Measurements from ENCODE around the gene HECTD2. TPM values are rescaled to one million over a fixed set of nuclear protein-coding genes. Genes with fewer than 3 reads are reported as not detected.

Gene HECTD2
- total and polyA plus RNA-seq, 3 experiments from 2014 or later = 1.1 to 9.2 (median 8.1) TPM

DNA sequence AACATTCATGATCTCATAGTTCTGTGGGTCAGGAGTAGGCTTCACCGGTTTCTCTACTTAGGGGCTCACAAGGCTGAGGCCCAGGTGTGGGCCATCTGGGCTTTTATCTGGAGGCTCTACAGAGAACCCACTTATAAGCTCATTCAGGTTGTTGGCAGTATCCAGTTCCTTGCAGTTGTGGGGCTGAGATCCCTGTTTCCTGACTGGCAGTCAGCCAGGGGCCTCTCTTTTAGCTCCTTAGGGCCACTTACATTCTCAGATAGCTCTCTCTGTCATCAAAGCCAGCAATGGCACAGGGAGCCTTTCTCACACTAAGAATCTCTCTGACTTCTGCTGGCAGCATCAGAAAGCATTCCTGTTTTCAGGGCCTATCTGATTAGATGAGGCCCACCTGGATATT is 18.2 kb upstream of the HECTD2 start:
- Histone ChIP-seq H3K27me3 (ENCODE audit: insufficient read depth, low read length, poor library complexity, severe bottlenecking) (no peaks in the 10 kb centered on the region), H3K9me3 (ENCODE audit: low read length) (no peaks in the 10 kb centered on the region), H3K36me3 (ENCODE audit: insufficient read depth, low read length) (no peaks in the 10 kb centered on the region), H3K27ac (ENCODE audit: low read depth, low read length) (no peak overlapping the region), H3K4me3 (ENCODE audit: low read length) (no peak overlapping the region), H3K4me1 (ENCODE audit: insufficient read depth, low read length) (peaks cover 5% of the 10 kb centered on the region)
- peaks cover 4 to 10% (median 8%) of the 10 kb centered on the region in 3 donors for H3K4me1 Mint-ChIP-seq
- H3K36me3 Mint-ChIP-seq = no peaks in the 10 kb centered on the region
- H3K27me3 Mint-ChIP-seq = peaks cover 9 to 30% of the 10 kb centered on the region in 2 donors
- H3K27ac Mint-ChIP-seq = no peak overlapping the region
- DNase-seq = no peak
- H3K9me3 Mint-ChIP-seq = no peaks in the 10 kb centered on the region
- ChIA-PET POLR2A (no interaction called here), CTCF (interaction anchor here (1.0 to 2.2 kb wide), 4 partner anchors 10 to 244 kb away, joined by 3 to 5 read pairs (median 4); no protein-coding TSS in a partner anchor)
- no peak overlapping the region for H3K4me3 Mint-ChIP-seq

DNA sequence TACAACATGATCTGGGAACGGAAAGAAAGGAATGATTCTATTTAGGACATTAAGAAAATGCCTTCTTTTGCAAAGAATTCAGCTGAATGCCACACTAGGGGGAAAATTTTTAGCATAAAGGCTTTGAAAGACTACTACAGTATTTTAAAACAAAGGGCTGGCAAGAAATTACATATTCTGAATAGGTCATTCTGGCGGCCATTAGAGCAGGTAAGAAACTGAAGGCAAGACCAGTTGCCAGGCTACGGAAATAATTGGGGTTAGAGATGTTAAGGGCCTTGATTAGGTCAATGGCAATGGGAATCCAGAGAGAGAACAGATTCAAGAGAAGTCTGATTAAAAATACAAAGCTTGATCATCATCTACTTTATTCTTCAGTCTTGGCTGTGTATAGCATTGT is 3.8 kb upstream of the HECTD2 start:
- Histone ChIP-seq H3K9me3 (ENCODE audit: low read length) (no peaks in the 10 kb centered on the region), H3K4me1 (ENCODE audit: insufficient read depth, low read length) (peaks cover 7% of the 10 kb centered on the region), H3K27ac (ENCODE audit: low read depth, low read length) (no peak overlapping the region), H3K36me3 (ENCODE audit: insufficient read depth, low read length) (no peaks in the 10 kb centered on the region), H3K27me3 (ENCODE audit: insufficient read depth, low read length, poor library complexity, severe bottlenecking) (no peaks in the 10 kb centered on the region), H3K4me3 (ENCODE audit: low read length) (no peak overlapping the region)
- Mint-ChIP-seq H3K27me3 (peaks cover 0 to 1% of the 10 kb centered on the region in 2 donors), H3K9me3 (no peaks in the 10 kb centered on the region), H3K36me3 (peaks cover 0 to 7% (median 0%) of the 10 kb centered on the region in 3 donors), H3K27ac (no peak overlapping the region), H3K4me3 (peak overlapping the region in 1 of 7 donors; percentile 66), H3K4me1 (peaks cover 13 to 14% (median 13%) of the 10 kb centered on the region in 3 donors)
- DNase-seq = no peak
- POLR2A ChIA-PET = no interaction called here
- CTCF ChIA-PET = no interaction called here

DNA sequence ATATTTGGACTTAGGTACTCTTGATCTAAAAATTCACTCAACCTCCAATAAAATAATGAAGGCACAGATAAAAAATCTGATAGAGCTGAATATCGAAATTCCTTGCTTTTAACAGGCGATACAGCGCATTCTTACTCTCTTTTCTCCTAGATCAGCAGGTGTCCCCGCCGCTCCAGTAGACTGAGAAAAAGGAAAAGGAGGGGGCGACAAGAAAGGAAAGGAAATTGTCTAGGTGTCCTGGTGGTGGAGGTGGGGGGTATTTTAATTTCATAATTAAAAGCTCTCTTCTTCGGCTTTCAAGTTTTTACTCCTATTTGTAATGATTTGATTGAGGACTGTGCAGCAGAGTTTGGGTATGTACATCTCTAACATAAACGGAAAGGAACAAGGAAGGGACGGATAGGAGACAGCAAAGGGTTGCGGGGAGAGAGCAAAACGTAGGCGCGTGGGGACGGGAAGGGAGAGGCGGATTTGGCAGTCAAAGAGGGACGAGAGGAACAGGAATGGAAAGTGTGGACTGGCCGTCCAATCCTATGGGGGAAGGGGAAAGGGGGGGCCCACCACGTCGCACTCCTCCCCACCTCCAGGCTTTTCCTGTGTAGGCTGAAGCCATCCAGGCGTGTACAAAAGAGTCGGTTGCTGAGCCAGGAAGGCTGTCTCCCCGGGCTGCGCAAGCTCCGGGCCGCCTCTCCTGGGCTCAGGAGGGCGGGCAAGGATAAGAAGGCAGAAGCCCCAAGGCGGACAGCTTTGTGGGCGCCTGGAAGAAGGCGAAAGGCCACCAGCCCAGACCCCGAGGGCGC is 875 bp upstream of the HECTD2 start:
- DNase-seq = peak in 4 of 5 donors; percentile 10 to 66 (median 19)
- Histone ChIP-seq H3K27ac (ENCODE audit: low read depth, low read length) (peak overlapping the region; percentile 95), H3K9me3 (ENCODE audit: low read length) (no peaks in the 10 kb centered on the region), H3K36me3 (ENCODE audit: insufficient read depth, low read length) (no peaks in the 10 kb centered on the region), H3K4me3 (ENCODE audit: low read length) (peak overlapping the region; percentile 85), H3K4me1 (ENCODE audit: insufficient read depth, low read length) (peaks cover 7% of the 10 kb centered on the region), H3K27me3 (ENCODE audit: insufficient read depth, low read length, poor library complexity, severe bottlenecking) (no peaks in the 10 kb centered on the region)
- Mint-ChIP-seq H3K9me3 (no peaks in the 10 kb centered on the region), H3K36me3 (peaks cover 0 to 7% (median 0%) of the 10 kb centered on the region in 3 donors), H3K27ac (peak overlapping the region; percentile 79 to 99 (median 94)), H3K27me3 (peaks cover 0 to 1% of the 10 kb centered on the region in 2 donors), H3K4me1 (peaks cover 15 to 18% (median 16%) of the 10 kb centered on the region in 3 donors), H3K4me3 (peak overlapping the region; percentile 81 to 96 (median 88))
- CTCF ChIA-PET = interaction anchor here (0.9 to 1.3 kb wide), 3 partner anchors 12 to 389 kb away, joined by 3 to 4 read pairs (median 3); partner anchors contain the start of gene TNKS2
- POLR2A ChIA-PET = interaction anchor here (0.7 to 1.1 kb wide), 4 partner anchors 15 to 504 kb away, joined by 3 to 6 read pairs (median 4); no protein-coding TSS in a partner anchor

DNA sequence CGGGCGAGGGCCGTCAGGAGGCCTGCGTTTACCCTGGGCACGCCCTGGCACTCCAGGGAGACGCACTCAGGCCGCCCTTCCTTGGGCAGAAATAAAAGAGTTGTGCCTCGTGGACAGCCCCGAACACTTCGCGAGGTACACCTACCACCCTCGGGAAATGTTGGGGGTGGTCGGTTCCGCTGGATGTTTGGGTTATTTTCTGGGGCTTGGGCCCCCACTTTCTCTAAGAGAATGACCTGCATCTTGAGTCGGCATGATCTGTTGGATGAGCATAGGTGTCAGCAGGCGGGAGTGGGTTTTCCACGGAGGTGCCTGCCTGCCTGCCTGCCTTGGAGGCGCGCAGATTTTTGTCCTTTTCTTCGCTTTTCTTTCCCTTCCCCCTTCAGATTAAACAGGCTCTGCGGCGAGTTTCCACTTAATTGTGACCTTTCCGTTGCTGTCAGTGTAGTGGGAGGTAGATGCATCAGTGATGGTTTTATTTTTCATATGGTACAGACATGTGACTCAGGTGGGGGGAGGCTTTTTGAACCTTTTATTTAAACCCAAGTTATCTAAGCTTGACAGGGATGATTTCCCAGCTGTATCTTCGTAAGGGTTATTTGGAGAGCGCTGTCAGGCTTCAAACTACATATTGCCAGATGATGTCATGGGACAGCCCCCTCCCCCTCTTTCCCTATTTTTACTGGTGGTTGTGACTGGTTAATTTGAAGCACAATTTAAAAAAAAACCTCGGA is 661 bp downstream of the HECTD2 start:
- Mint-ChIP-seq H3K36me3 (peaks cover 0 to 7% (median 0%) of the 10 kb centered on the region in 3 donors), H3K27ac (peak overlapping the region; percentile 78 to 97 (median 90)), H3K9me3 (no peaks in the 10 kb centered on the region), H3K4me3 (peak overlapping the region; percentile 85 to 95 (median 89)), H3K4me1 (peaks cover 19 to 24% (median 21%) of the 10 kb centered on the region in 3 donors), H3K27me3 (no peaks in the 10 kb centered on the region)
- no peaks in the 10 kb centered on the region for H3K36me3 ChIP-seq (ENCODE audit: insufficient read depth, low read length)
- ChIA-PET CTCF (interaction anchor here (0.9 to 1.4 kb wide), 4 partner anchors 21 to 513 kb away, joined by 3 to 7 read pairs (median 4); no protein-coding TSS in a partner anchor), POLR2A (interaction anchor here (0.5 kb wide), 1 partner anchor 493 kb away, joined by 6 read pairs; no protein-coding TSS in a partner anchor)
- H3K4me1 ChIP-seq (ENCODE audit: insufficient read depth, low read length) = peaks cover 7% of the 10 kb centered on the region
- H3K9me3 ChIP-seq (ENCODE audit: low read length) = no peaks in the 10 kb centered on the region
- no peak for DNase-seq
- H3K4me3 ChIP-seq (ENCODE audit: low read length) = peak overlapping the region; percentile 29
- no peaks in the 10 kb centered on the region for H3K27me3 ChIP-seq (ENCODE audit: insufficient read depth, low read length, poor library complexity, severe bottlenecking)
- peak overlapping the region; percentile 51 for H3K27ac ChIP-seq (ENCODE audit: low read depth, low read length)

DNA sequence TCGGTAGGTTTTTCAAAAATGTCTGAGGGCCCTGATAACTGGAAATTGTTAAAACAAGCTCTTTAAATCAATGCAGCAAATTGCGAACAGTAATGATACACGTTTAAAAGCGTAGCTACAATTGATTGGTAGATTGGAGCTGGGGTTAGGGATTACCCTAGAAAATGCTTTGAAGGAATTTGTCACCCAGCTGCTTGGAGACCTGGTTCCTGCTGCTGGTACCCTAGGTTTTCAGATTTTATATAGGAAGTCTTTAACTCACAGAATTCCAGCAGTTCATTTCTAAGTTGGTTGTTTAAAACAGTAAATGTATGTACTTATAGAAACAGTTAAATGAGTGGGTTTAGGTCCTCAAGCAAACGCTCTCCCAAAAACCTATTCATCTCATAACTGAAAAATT is 1.5 kb downstream of the HECTD2 start:
- H3K9me3 Mint-ChIP-seq = no peaks in the 10 kb centered on the region
- peaks cover 24 to 30% (median 28%) of the 10 kb centered on the region in 3 donors for H3K4me1 Mint-ChIP-seq
- ChIA-PET CTCF (interaction anchor here (0.9 to 1.4 kb wide), 4 partner anchors 22 to 512 kb away, joined by 3 to 7 read pairs (median 4); no protein-coding TSS in a partner anchor), POLR2A (no interaction called here)
- no peaks in the 10 kb centered on the region for H3K27me3 ChIP-seq (ENCODE audit: insufficient read depth, low read length, poor library complexity, severe bottlenecking)
- no peak overlapping the region for H3K4me3 ChIP-seq (ENCODE audit: low read length)
- no peak overlapping the region for H3K27ac ChIP-seq (ENCODE audit: low read depth, low read length)
- H3K36me3 Mint-ChIP-seq = peaks cover 0 to 7% (median 0%) of the 10 kb centered on the region in 3 donors
- H3K27ac Mint-ChIP-seq = peak overlapping the region in 5 of 8 donors; percentile 5 to 85 (median 36)
- H3K27me3 Mint-ChIP-seq = no peaks in the 10 kb centered on the region
- H3K36me3 ChIP-seq (ENCODE audit: insufficient read depth, low read length) = no peaks in the 10 kb centered on the region
- peak overlapping the region; percentile 85 to 95 (median 89) for H3K4me3 Mint-ChIP-seq
- peaks cover 7% of the 10 kb centered on the region for H3K4me1 ChIP-seq (ENCODE audit: insufficient read depth, low read length)
- no peaks in the 10 kb centered on the region for H3K9me3 ChIP-seq (ENCODE audit: low read length)
- DNase-seq = no peak

DNA sequence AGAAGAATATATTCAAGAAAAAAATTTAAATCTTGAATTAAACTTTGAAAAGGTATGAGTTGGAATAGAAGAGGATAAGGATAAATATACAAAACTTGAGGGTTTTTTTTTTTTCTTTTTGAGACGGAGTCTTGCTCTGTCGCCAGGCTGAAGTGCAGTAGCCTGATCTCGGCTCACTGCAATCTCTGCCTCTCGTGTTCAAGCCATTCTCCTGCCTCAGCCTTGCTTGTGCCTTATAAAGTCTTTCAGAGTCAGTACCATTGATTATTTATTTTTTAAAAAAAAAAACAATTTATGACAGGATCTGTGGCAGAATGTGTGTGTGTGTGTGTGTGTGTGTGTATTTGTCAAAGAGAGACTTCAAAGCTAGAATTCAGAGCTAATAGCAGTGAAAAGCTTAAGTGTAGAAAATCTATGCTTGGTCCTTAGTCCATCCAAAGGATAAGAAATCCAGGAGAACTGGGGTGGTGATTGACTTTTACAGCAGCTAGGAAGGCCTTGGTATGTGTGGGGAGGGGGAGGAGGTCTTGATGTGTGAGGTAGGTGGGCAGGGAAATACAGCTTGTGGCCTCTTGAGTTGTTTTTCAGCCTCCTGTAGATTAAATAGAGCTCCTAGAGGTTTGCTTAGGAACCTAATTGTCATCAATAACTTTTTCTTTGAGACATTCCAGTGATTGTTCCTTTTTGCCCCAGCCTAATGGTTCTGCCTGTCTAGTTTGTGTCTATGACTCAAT is 2.4 kb downstream of the HECTD2 start:
- Mint-ChIP-seq H3K9me3 (no peaks in the 10 kb centered on the region), H3K4me3 (peak overlapping the region in 3 of 7 donors; percentile 3 to 88 (median 23)), H3K27ac (no peak overlapping the region), H3K36me3 (peaks cover 0 to 7% (median 0%) of the 10 kb centered on the region in 3 donors), H3K27me3 (no peaks in the 10 kb centered on the region), H3K4me1 (peaks cover 25 to 32% (median 29%) of the 10 kb centered on the region in 3 donors)
- Histone ChIP-seq H3K27me3 (ENCODE audit: insufficient read depth, low read length, poor library complexity, severe bottlenecking) (no peaks in the 10 kb centered on the region), H3K36me3 (ENCODE audit: insufficient read depth, low read length) (no peaks in the 10 kb centered on the region), H3K9me3 (ENCODE audit: low read length) (no peaks in the 10 kb centered on the region), H3K4me3 (ENCODE audit: low read length) (no peak overlapping the region), H3K27ac (ENCODE audit: low read depth, low read length) (no peak overlapping the region), H3K4me1 (ENCODE audit: insufficient read depth, low read length) (peaks cover 7% of the 10 kb centered on the region)
- ChIA-PET POLR2A (interaction anchor here (0.6 kb wide), 1 partner anchor 286 kb away, joined by 3 read pairs; no protein-coding TSS in a partner anchor), CTCF (interaction anchor here (0.6 kb wide), 1 partner anchor 223 kb away, joined by 3 read pairs; no protein-coding TSS in a partner anchor)
- no peak for DNase-seq

DNA sequence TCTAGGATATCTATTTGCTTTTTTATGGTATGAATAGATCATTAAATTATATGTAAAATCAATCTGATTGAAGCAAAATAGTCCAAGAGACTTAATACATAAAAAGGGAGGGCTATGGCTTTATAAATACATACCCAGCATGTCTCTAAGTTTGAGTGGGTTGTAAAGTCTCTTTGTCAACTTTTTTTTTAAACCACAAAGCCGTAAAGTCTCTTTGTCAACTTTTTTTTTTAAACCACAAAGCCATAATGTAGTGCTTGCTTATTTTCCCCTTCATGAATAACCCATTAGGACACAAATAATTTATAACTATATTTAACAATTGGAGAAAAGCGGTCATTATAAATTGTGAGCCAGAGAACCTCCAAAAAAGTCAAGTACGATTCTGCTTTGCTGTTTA is 5.7 kb downstream of the HECTD2 start:
- ChIA-PET CTCF (no interaction called here), POLR2A (no interaction called here)

More for the DNA sequence above, 5.7 kb downstream of the HECTD2 start:
- Mint-ChIP-seq H3K27me3 (no peaks in the 10 kb centered on the region), H3K27ac (peak overlapping the region in 1 of 8 donors; percentile 26), H3K4me3 (no peak overlapping the region), H3K36me3 (peaks cover 0 to 1% (median 0%) of the 10 kb centered on the region in 3 donors), H3K9me3 (no peaks in the 10 kb centered on the region), H3K4me1 (peaks cover 14 to 24% (median 22%) of the 10 kb centered on the region in 3 donors)
- H3K4me1 ChIP-seq (ENCODE audit: insufficient read depth, low read length) = peaks cover 4% of the 10 kb centered on the region
- no peak overlapping the region for H3K4me3 ChIP-seq (ENCODE audit: low read length)
- no peaks in the 10 kb centered on the region for H3K27me3 ChIP-seq (ENCODE audit: insufficient read depth, low read length, poor library complexity, severe bottlenecking)
- no peak overlapping the region for H3K27ac ChIP-seq (ENCODE audit: low read depth, low read length)
- H3K36me3 ChIP-seq (ENCODE audit: insufficient read depth, low read length) = no peaks in the 10 kb centered on the region
- DNase-seq = peak in 1 of 5 donors; percentile 7
- H3K9me3 ChIP-seq (ENCODE audit: low read length) = no peaks in the 10 kb centered on the region

Data from CD8-positive, alpha-beta memory T cell (primary cell).